ENCODE results near the gene MSMB. TPM values are rescaled to one million over a fixed set of nuclear protein-coding genes. Genes with fewer than 3 reads are reported as not detected.

Gene MSMB
- total RNA-seq, 1 experiment from 2014 or later: not detected

GRCh38 chr10:46024948-46025347, 21.1 kb downstream of the MSMB start (continued):
- TF ChIP-seq, protein P1, sequence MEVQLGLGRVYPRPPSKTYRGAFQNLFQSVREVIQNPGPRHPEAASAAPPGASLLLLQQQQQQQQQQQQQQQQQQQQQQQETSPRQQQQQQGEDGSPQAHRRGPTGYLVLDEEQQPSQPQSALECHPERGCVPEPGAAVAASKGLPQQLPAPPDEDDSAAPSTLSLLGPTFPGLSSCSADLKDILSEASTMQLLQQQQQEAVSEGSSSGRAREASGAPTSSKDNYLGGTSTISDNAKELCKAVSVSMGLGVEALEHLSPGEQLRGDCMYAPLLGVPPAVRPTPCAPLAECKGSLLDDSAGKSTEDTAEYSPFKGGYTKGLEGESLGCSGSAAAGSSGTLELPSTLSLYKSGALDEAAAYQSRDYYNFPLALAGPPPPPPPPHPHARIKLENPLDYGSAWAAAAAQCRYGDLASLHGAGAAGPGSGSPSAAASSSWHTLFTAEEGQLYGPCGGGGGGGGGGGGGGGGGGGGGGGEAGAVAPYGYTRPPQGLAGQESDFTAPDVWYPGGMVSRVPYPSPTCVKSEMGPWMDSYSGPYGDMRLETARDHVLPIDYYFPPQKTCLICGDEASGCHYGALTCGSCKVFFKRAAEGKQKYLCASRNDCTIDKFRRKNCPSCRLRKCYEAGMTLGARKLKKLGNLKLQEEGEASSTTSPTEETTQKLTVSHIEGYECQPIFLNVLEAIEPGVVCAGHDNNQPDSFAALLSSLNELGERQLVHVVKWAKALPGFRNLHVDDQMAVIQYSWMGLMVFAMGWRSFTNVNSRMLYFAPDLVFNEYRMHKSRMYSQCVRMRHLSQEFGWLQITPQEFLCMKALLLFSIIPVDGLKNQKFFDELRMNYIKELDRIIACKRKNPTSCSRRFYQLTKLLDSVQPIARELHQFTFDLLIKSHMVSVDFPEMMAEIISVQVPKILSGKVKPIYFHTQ (CRISPR knock-in tag; IDR thresholded peaks at IDR 0.05): no peak
- TF ChIP-seq ELF4 (CRISPR knock-in tag; IDR thresholded peaks at IDR 0.05; ENCODE audit: low read depth): no peak
- TF ChIP-seq, protein P2, sequence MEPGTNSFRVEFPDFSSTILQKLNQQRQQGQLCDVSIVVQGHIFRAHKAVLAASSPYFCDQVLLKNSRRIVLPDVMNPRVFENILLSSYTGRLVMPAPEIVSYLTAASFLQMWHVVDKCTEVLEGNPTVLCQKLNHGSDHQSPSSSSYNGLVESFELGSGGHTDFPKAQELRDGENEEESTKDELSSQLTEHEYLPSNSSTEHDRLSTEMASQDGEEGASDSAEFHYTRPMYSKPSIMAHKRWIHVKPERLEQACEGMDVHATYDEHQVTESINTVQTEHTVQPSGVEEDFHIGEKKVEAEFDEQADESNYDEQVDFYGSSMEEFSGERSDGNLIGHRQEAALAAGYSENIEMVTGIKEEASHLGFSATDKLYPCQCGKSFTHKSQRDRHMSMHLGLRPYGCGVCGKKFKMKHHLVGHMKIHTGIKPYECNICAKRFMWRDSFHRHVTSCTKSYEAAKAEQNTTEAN (CRISPR knock-in tag; IDR thresholded peaks at IDR 0.05): no peak
- TF ChIP-seq, protein P3, sequence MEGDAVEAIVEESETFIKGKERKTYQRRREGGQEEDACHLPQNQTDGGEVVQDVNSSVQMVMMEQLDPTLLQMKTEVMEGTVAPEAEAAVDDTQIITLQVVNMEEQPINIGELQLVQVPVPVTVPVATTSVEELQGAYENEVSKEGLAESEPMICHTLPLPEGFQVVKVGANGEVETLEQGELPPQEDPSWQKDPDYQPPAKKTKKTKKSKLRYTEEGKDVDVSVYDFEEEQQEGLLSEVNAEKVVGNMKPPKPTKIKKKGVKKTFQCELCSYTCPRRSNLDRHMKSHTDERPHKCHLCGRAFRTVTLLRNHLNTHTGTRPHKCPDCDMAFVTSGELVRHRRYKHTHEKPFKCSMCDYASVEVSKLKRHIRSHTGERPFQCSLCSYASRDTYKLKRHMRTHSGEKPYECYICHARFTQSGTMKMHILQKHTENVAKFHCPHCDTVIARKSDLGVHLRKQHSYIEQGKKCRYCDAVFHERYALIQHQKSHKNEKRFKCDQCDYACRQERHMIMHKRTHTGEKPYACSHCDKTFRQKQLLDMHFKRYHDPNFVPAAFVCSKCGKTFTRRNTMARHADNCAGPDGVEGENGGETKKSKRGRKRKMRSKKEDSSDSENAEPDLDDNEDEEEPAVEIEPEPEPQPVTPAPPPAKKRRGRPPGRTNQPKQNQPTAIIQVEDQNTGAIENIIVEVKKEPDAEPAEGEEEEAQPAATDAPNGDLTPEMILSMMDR (IDR thresholded peaks at IDR 0.05): no peak
- TF ChIP-seq, protein P4, sequence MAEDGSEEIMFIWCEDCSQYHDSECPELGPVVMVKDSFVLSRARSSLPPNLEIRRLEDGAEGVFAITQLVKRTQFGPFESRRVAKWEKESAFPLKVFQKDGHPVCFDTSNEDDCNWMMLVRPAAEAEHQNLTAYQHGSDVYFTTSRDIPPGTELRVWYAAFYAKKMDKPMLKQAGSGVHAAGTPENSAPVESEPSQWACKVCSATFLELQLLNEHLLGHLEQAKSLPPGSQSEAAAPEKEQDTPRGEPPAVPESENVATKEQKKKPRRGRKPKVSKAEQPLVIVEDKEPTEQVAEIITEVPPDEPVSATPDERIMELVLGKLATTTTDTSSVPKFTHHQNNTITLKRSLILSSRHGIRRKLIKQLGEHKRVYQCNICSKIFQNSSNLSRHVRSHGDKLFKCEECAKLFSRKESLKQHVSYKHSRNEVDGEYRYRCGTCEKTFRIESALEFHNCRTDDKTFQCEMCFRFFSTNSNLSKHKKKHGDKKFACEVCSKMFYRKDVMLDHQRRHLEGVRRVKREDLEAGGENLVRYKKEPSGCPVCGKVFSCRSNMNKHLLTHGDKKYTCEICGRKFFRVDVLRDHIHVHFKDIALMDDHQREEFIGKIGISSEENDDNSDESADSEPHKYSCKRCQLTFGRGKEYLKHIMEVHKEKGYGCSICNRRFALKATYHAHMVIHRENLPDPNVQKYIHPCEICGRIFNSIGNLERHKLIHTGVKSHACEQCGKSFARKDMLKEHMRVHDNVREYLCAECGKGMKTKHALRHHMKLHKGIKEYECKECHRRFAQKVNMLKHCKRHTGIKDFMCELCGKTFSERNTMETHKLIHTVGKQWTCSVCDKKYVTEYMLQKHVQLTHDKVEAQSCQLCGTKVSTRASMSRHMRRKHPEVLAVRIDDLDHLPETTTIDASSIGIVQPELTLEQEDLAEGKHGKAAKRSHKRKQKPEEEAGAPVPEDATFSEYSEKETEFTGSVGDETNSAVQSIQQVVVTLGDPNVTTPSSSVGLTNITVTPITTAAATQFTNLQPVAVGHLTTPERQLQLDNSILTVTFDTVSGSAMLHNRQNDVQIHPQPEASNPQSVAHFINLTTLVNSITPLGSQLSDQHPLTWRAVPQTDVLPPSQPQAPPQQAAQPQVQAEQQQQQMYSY (CRISPR knock-in tag; IDR thresholded peaks at IDR 0.05): no peak

GRCh38 chr10:46022978-46023702, 22.9 kb downstream of the MSMB start:
- Mint-ChIP-seq H3K27me3 (ENCODE audit: low read depth) (no peaks in the 10 kb centered on the region), H3K36me3 (no peaks in the 10 kb centered on the region), H3K27ac (peak overlapping the region; percentile 70; the same call in 1 of the 2 replicates), H3K4me3 (peak overlapping the region; percentile 77), H3K4me1 (peaks cover 38% of the 10 kb centered on the region), H3K9me3 (no peaks in the 10 kb centered on the region)
- DNase-seq (ENCODE audit: low spot score) (peak; percentile 88), ATAC-seq (peak; percentile 95)
- POLR2A ChIA-PET: no interaction called here
- CTCF ChIA-PET: interaction anchor here (0.7 to 1.4 kb wide), 4 partner anchors 9 to 788 kb away, joined by 3 to 5 read pairs (median 4); no protein-coding TSS in a partner anchor
- TF ChIP-seq ZNF232 (CRISPR knock-in tag; IDR thresholded peaks at IDR 0.05): no peak
- TF ChIP-seq, protein P5, sequence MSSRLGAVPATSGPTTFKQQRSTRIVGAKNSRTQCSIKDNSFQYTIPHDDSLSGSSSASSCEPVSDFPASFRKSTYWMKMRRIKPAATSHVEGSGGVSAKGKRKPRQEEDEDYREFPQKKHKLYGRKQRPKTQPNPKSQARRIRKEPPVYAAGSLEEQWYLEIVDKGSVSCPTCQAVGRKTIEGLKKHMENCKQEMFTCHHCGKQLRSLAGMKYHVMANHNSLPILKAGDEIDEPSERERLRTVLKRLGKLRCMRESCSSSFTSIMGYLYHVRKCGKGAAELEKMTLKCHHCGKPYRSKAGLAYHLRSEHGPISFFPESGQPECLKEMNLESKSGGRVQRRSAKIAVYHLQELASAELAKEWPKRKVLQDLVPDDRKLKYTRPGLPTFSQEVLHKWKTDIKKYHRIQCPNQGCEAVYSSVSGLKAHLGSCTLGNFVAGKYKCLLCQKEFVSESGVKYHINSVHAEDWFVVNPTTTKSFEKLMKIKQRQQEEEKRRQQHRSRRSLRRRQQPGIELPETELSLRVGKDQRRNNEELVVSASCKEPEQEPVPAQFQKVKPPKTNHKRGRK (CRISPR knock-in tag; IDR thresholded peaks at IDR 0.05; ENCODE audit: borderline replicate concordance): no peak
- TF ChIP-seq MXD4 (CRISPR knock-in tag; IDR thresholded peaks at IDR 0.05; ENCODE audit: borderline replicate concordance): no peak
- TF ChIP-seq OVOL2 (CRISPR knock-in tag; IDR thresholded peaks at IDR 0.05; ENCODE audit: borderline replicate concordance): no peak
- TF ChIP-seq FOXP1 (CRISPR knock-in tag; IDR thresholded peaks at IDR 0.05; ENCODE audit: borderline replicate concordance): no peak
- no peak for TF ChIP-seq NR1H2 (CRISPR knock-in tag; IDR thresholded peaks at IDR 0.05)
- no peak for TF ChIP-seq ZBTB21 (CRISPR knock-in tag; IDR thresholded peaks at IDR 0.05; ENCODE audit: borderline replicate concordance)
- TF ChIP-seq PREB (CRISPR knock-in tag; IDR thresholded peaks at IDR 0.05; ENCODE audit: borderline replicate concordance): no peak
- TF ChIP-seq ZNF416 (CRISPR knock-in tag; IDR thresholded peaks at IDR 0.05): no peak; the same call in 1 of the 2 replicates
- TF ChIP-seq, protein P3 (IDR thresholded peaks at IDR 0.05): no peak
- TF ChIP-seq SP1 (CRISPR knock-in tag; conservative IDR thresholded peaks at IDR 0.05): peak; percentile 52
- no peak for TF ChIP-seq ZSCAN18 (CRISPR knock-in tag; IDR thresholded peaks at IDR 0.05)
- peak; percentile 69; the same call in 1 of the 2 replicates for TF ChIP-seq GABPB1 (CRISPR knock-in tag; IDR thresholded peaks at IDR 0.05)
- TF ChIP-seq ZNF396 (CRISPR knock-in tag; IDR thresholded peaks at IDR 0.05; ENCODE audit: borderline replicate concordance): no peak
